Activated naive CD4-positive, alpha-beta T cell treated with anti-CD3 and anti-CD28 coated beads, Interleukin-2, amount 10 ng/mL, durations not matched to agents 7 days and 5 days (primary cell): ENCODE results near the gene DDX4.

ENCODE experiments used
- CTCF ChIA-PET: fragments of 350-600 bp; sonication (Branson Sonifier 250); formaldehyde crosslinking; loops from one replicate; lab custom pipeline; 2021; ENCODE audit warnings: antibody characterized with exemption; lab: Charles Lee
- DNase-seq: peaks from one replicate; pipeline ENCODE4 v3.0.0-alpha.2; 2020
- H3K27ac Mint-ChIP-seq: one replicate; pipeline ENCODE4 v1.8.0; 2021; ENCODE audit warnings: mild to moderate bottlenecking, moderate library complexity, mixed read lengths
- H3K27me3 Mint-ChIP-seq: one replicate; pipeline ENCODE4 v1.8.0; 2021; ENCODE audit warnings: mild to moderate bottlenecking, mixed read lengths
- H3K36me3 Mint-ChIP-seq: one replicate; pipeline ENCODE4 v1.8.0; 2021; ENCODE audit warnings: mixed read lengths
- H3K4me1 Mint-ChIP-seq: one replicate; pipeline ENCODE4 v1.8.0; 2021; ENCODE audit warnings: mixed read lengths
- H3K4me3 Mint-ChIP-seq: one replicate; pipeline ENCODE4 v1.8.0; 2021; ENCODE audit warnings: mild to moderate bottlenecking, moderate library complexity, mixed read lengths
- H3K9me3 Mint-ChIP-seq: one replicate; pipeline ENCODE4 v1.8.0; 2021; ENCODE audit warnings: mixed read lengths

The DDX4 gene

GRCh38 chr5:55820488-55820887 is 82.6 kb downstream of the DDX4 start:
- Mint-ChIP-seq H3K4me1 (peaks cover 11% of the 10 kb centered on the region), H3K36me3 (no peaks in the 10 kb centered on the region), H3K4me3 (no peak overlapping the region), H3K9me3 (no peaks in the 10 kb centered on the region), H3K27ac (no peak overlapping the region), H3K27me3 (peaks cover 42% of the 10 kb centered on the region)
- CTCF ChIA-PET, result no interaction called here
- no peak for DNase-seq

GRCh38 chr5:55821731-55822512 is 84.1 kb downstream of the DDX4 start:
- DNase-seq, result peak; percentile 32
- H3K9me3 Mint-ChIP-seq, result no peaks in the 10 kb centered on the region
- H3K36me3 Mint-ChIP-seq, result no peaks in the 10 kb centered on the region
- H3K4me3 Mint-ChIP-seq, result peak overlapping the region; percentile 25
- CTCF ChIA-PET, result interaction anchor here (0.7 to 0.8 kb wide), 2 partner anchors 115 to 130 kb away, joined by 3 read pairs; no protein-coding TSS in a partner anchor
- H3K27ac Mint-ChIP-seq, result no peak overlapping the region
- peaks cover 42% of the 10 kb centered on the region for H3K27me3 Mint-ChIP-seq
- H3K4me1 Mint-ChIP-seq, result peaks cover 11% of the 10 kb centered on the region

- Mint-ChIP-seq H3K4me1 (peaks cover 11% of the 10 kb centered on the region), H3K36me3 (no peaks in the 10 kb centered on the region), H3K27ac (no peak overlapping the region), H3K9me3 (no peaks in the 10 kb centered on the region), H3K27me3 (peaks cover 37% of the 10 kb centered on the region), H3K4me3 (no peak overlapping the region)
- CTCF ChIA-PET, result no interaction called here
- DNase-seq, result no peak
Observed at GRCh38 chr5:55823151-55823796, 85.4 kb downstream of the DDX4 start.

- Mint-ChIP-seq H3K4me1 (no peaks in the 10 kb centered on the region), H3K9me3 (peaks cover 14% of the 10 kb centered on the region), H3K36me3 (no peaks in the 10 kb centered on the region), H3K4me3 (no peak overlapping the region), H3K27ac (no peak overlapping the region), H3K27me3 (peaks cover 12% of the 10 kb centered on the region)
- no peak for DNase-seq
- CTCF ChIA-PET, result no interaction called here
Observed at GRCh38 chr5:55829956-55830355, 92.1 kb downstream of the DDX4 start.

- H3K9me3 Mint-ChIP-seq, result peaks cover 14% of the 10 kb centered on the region
- no peak overlapping the region for H3K27ac Mint-ChIP-seq
- CTCF ChIA-PET, result no interaction called here
Observed at GRCh38 chr5:55832446-55832845, 94.6 kb downstream of the DDX4 start.

GRCh38 chr5:55836191-55836590 is 98.3 kb downstream of the DDX4 start:
- DNase-seq, result no peak
- Mint-ChIP-seq H3K27me3 (peaks cover 17% of the 10 kb centered on the region), H3K4me3 (no peak overlapping the region), H3K4me1 (no peaks in the 10 kb centered on the region), H3K9me3 (peaks cover 14% of the 10 kb centered on the region), H3K27ac (no peak overlapping the region), H3K36me3 (no peaks in the 10 kb centered on the region)
- CTCF ChIA-PET, result no interaction called here

More at GRCh38 chr5:55832446-55832845, 94.6 kb downstream of the DDX4 start:
- Mint-ChIP-seq H3K27me3 (peaks cover 8% of the 10 kb centered on the region), H3K4me3 (no peak overlapping the region), H3K4me1 (no peaks in the 10 kb centered on the region), H3K36me3 (no peaks in the 10 kb centered on the region)
- DNase-seq, result no peak

- peaks cover 1% of the 10 kb centered on the region for H3K36me3 Mint-ChIP-seq
- peaks cover 13% of the 10 kb centered on the region for H3K27me3 Mint-ChIP-seq
- H3K27ac Mint-ChIP-seq, result no peak overlapping the region
- no peak for DNase-seq
- CTCF ChIA-PET, result no interaction called here
- no peak overlapping the region for H3K4me3 Mint-ChIP-seq
- peaks cover 3% of the 10 kb centered on the region for H3K9me3 Mint-ChIP-seq
- H3K4me1 Mint-ChIP-seq, result no peaks in the 10 kb centered on the region
Observed at GRCh38 chr5:55841976-55842375, 104.1 kb downstream of the DDX4 start.

- H3K36me3 Mint-ChIP-seq, result peaks cover 1% of the 10 kb centered on the region
- peaks cover 11% of the 10 kb centered on the region for H3K4me1 Mint-ChIP-seq
- H3K4me3 Mint-ChIP-seq, result no peak overlapping the region
- H3K27ac Mint-ChIP-seq, result no peak overlapping the region
- DNase-seq, result no peak
- peaks cover 3% of the 10 kb centered on the region for H3K9me3 Mint-ChIP-seq
- CTCF ChIA-PET, result no interaction called here
- H3K27me3 Mint-ChIP-seq, result no peaks in the 10 kb centered on the region
Observed at GRCh38 chr5:55847837-55848236, 110.0 kb downstream of the DDX4 start.

GRCh38 chr5:55848783-55849182 is 110.9 kb downstream of the DDX4 start:
- Mint-ChIP-seq H3K4me3 (no peak overlapping the region), H3K27ac (no peak overlapping the region), H3K9me3 (peaks cover 3% of the 10 kb centered on the region), H3K4me1 (peaks cover 19% of the 10 kb centered on the region), H3K27me3 (no peaks in the 10 kb centered on the region), H3K36me3 (peaks cover 1% of the 10 kb centered on the region)
- no peak for DNase-seq
- CTCF ChIA-PET, result no interaction called here

- DNase-seq, result no peak
- CTCF ChIA-PET, result interaction anchor here (0.9 kb wide), 1 partner anchor 82 kb away, joined by 3 read pairs; no protein-coding TSS in a partner anchor
- H3K27ac Mint-ChIP-seq, result no peak within 1 kb of the TSS
- no peaks in the 10 kb centered on the region for H3K27me3 Mint-ChIP-seq
- H3K9me3 Mint-ChIP-seq, result no peaks in the 10 kb centered on the region
- no peak within 1 kb of the TSS for H3K4me3 Mint-ChIP-seq
- H3K4me1 Mint-ChIP-seq, result peaks cover 37% of the 10 kb centered on the region
- peaks cover 1% of the 10 kb centered on the region for H3K36me3 Mint-ChIP-seq
Observed at GRCh38 chr5:55850839-55851674, 113.2 kb downstream of the DDX4 start, which contains the start of gene IL31RA. Gene IL31RA (plus strand): TSS chr5:55851357. CDS start chr5:55851571, 214 bp downstream.

GRCh38 chr5:55851675-55851979 is 113.8 kb downstream of the DDX4 start:
- no peaks in the 10 kb centered on the region for H3K27me3 Mint-ChIP-seq
- H3K36me3 Mint-ChIP-seq, result no peaks in the 10 kb centered on the region
- no peak for DNase-seq
- H3K4me3 Mint-ChIP-seq, result no peak overlapping the region
- peaks cover 42% of the 10 kb centered on the region for H3K4me1 Mint-ChIP-seq
- H3K27ac Mint-ChIP-seq, result no peak overlapping the region
- CTCF ChIA-PET, result interaction anchor here (0.9 kb wide), 1 partner anchor 81 kb away, joined by 3 read pairs; no protein-coding TSS in a partner anchor
- no peaks in the 10 kb centered on the region for H3K9me3 Mint-ChIP-seq

- CTCF ChIA-PET, result no interaction called here
- H3K27me3 Mint-ChIP-seq, result no peaks in the 10 kb centered on the region
- H3K27ac Mint-ChIP-seq, result no peak overlapping the region
- no peak overlapping the region for H3K4me3 Mint-ChIP-seq
- H3K4me1 Mint-ChIP-seq, result peaks cover 51% of the 10 kb centered on the region
- H3K36me3 Mint-ChIP-seq, result no peaks in the 10 kb centered on the region
- DNase-seq, result no peak
- H3K9me3 Mint-ChIP-seq, result no peaks in the 10 kb centered on the region
Observed at GRCh38 chr5:55852503-55852902, 114.6 kb downstream of the DDX4 start.

GRCh38 chr5:55853041-55853670 is 115.3 kb downstream of the DDX4 start:
- Mint-ChIP-seq H3K36me3 (no peaks in the 10 kb centered on the region), H3K4me1 (peaks cover 54% of the 10 kb centered on the region), H3K4me3 (no peak overlapping the region), H3K9me3 (no peaks in the 10 kb centered on the region), H3K27ac (no peak overlapping the region), H3K27me3 (no peaks in the 10 kb centered on the region)
- DNase-seq, result no peak
- CTCF ChIA-PET, result interaction anchor here (0.8 kb wide), 1 partner anchor 12 kb away, joined by 3 read pairs; no protein-coding TSS in a partner anchor

GRCh38 chr5:55853818-55854217 is 116.0 kb downstream of the DDX4 start:
- Mint-ChIP-seq H3K27ac (no peak overlapping the region), H3K4me3 (no peak overlapping the region), H3K27me3 (no peaks in the 10 kb centered on the region), H3K9me3 (no peaks in the 10 kb centered on the region), H3K36me3 (no peaks in the 10 kb centered on the region), H3K4me1 (peaks cover 52% of the 10 kb centered on the region)
- no peak for DNase-seq
- CTCF ChIA-PET, result no interaction called here
